ENCODE results near the gene CA5A. TPM values are rescaled to one million over a fixed set of nuclear protein-coding genes. Genes with fewer than 3 reads are reported as not detected.
A peak's percentile ranks its signal among the peaks of the same experiment; 100 is the strongest.

Gene CA5A
- total and polyA plus RNA-seq, 2 of the 13 experiments (the other 11 are each of a cell fraction or from before 2014, with no cell fraction given) = 66.8 to 106 TPM

DNA sequence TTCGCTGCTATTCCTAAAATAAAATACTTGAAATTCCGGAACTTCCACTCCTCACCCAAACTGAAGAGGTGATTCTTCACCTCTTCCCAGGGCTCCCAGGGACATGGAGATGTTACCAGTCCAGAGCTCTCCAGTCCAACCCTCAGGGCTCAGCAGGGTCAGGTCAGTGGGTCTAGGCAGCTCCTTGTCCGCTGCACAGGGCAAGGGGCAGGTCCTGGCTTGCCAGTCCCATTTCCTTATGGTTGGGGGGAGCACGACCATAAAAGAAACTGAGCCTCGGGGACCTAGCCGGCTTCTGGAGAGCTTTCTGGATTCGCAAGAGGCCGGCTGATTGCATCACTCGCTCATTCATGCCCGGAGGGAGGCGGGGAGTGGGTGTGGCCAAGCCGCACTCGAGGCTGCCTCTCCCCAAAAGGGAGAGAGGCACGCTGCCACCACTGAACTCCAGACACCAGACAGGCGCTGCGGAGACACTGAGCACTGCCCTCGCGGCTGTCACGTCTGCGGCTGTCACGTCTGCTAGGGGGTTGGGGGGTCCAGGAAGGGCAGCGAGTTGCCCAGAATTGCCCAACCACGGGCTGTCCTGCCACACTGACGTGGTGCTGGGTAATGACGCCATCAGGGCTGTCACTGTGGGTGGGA is 82.8 kb downstream of the CA5A start (continued):
- TF ChIP-seq, protein P1, sequence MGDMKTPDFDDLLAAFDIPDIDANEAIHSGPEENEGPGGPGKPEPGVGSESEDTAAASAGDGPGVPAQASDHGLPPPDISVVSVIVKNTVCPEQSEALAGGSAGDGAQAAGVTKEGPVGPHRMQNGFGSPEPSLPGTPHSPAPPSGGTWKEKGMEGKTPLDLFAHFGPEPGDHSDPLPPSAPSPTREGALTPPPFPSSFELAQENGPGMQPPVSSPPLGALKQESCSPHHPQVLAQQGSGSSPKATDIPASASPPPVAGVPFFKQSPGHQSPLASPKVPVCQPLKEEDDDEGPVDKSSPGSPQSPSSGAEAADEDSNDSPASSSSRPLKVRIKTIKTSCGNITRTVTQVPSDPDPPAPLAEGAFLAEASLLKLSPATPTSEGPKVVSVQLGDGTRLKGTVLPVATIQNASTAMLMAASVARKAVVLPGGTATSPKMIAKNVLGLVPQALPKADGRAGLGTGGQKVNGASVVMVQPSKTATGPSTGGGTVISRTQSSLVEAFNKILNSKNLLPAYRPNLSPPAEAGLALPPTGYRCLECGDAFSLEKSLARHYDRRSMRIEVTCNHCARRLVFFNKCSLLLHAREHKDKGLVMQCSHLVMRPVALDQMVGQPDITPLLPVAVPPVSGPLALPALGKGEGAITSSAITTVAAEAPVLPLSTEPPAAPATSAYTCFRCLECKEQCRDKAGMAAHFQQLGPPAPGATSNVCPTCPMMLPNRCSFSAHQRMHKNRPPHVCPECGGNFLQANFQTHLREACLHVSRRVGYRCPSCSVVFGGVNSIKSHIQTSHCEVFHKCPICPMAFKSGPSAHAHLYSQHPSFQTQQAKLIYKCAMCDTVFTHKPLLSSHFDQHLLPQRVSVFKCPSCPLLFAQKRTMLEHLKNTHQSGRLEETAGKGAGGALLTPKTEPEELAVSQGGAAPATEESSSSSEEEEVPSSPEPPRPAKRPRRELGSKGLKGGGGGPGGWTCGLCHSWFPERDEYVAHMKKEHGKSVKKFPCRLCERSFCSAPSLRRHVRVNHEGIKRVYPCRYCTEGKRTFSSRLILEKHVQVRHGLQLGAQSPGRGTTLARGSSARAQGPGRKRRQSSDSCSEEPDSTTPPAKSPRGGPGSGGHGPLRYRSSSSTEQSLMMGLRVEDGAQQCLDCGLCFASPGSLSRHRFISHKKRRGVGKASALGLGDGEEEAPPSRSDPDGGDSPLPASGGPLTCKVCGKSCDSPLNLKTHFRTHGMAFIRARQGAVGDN (CRISPR knock-in tag; IDR thresholded peaks at IDR 0.05) = peak; percentile 94
- TF ChIP-seq SIN3B (IDR thresholded peaks at IDR 0.05; ENCODE audit: low read length) (peak; percentile 35; the same call in 1 of the 2 replicates), RAD51 (IDR thresholded peaks at IDR 0.05; ENCODE audit: borderline replicate concordance) (no peak), REPIN1 (CRISPR knock-in tag; IDR thresholded peaks at IDR 0.05; ENCODE audit: borderline replicate concordance, low read depth) (peak; percentile 81), SKI (IDR thresholded peaks at IDR 0.05; ENCODE audit: partially characterized antibody) (peak; percentile 97), TBP (CRISPR knock-in tag; IDR thresholded peaks at IDR 0.05) (no peak), NFYC (CRISPR knock-in tag; IDR thresholded peaks at IDR 0.05) (no peak), LCORL (IDR thresholded peaks at IDR 0.05) (no peak), LCORL (CRISPR knock-in tag; IDR thresholded peaks at IDR 0.05) (peak; percentile 99), ARHGAP35 (CRISPR knock-in tag; IDR thresholded peaks at IDR 0.05; ENCODE audit: borderline replicate concordance) (no peak; the same call in 1 of the 2 replicates), KDM4B (CRISPR knock-in tag; IDR thresholded peaks at IDR 0.05) (peak; percentile 75; the same call in 1 of the 2 replicates), ZNF788 (CRISPR knock-in tag; IDR thresholded peaks at IDR 0.05; ENCODE audit: borderline replicate concordance) (peak; percentile 83; the same call in 1 of the 2 replicates), TEAD2 (CRISPR knock-in tag; IDR thresholded peaks at IDR 0.05) (no peak), DPF2 (CRISPR knock-in tag; IDR thresholded peaks at IDR 0.05; ENCODE audit: borderline replicate concordance, low read depth) (peak; percentile 79), KMT2B (CRISPR knock-in tag; IDR thresholded peaks at IDR 0.05) (0 out of 2 replicates have a peak, but pooled peaks have one; percentile 49)
- TF ChIP-seq, protein P2, sequence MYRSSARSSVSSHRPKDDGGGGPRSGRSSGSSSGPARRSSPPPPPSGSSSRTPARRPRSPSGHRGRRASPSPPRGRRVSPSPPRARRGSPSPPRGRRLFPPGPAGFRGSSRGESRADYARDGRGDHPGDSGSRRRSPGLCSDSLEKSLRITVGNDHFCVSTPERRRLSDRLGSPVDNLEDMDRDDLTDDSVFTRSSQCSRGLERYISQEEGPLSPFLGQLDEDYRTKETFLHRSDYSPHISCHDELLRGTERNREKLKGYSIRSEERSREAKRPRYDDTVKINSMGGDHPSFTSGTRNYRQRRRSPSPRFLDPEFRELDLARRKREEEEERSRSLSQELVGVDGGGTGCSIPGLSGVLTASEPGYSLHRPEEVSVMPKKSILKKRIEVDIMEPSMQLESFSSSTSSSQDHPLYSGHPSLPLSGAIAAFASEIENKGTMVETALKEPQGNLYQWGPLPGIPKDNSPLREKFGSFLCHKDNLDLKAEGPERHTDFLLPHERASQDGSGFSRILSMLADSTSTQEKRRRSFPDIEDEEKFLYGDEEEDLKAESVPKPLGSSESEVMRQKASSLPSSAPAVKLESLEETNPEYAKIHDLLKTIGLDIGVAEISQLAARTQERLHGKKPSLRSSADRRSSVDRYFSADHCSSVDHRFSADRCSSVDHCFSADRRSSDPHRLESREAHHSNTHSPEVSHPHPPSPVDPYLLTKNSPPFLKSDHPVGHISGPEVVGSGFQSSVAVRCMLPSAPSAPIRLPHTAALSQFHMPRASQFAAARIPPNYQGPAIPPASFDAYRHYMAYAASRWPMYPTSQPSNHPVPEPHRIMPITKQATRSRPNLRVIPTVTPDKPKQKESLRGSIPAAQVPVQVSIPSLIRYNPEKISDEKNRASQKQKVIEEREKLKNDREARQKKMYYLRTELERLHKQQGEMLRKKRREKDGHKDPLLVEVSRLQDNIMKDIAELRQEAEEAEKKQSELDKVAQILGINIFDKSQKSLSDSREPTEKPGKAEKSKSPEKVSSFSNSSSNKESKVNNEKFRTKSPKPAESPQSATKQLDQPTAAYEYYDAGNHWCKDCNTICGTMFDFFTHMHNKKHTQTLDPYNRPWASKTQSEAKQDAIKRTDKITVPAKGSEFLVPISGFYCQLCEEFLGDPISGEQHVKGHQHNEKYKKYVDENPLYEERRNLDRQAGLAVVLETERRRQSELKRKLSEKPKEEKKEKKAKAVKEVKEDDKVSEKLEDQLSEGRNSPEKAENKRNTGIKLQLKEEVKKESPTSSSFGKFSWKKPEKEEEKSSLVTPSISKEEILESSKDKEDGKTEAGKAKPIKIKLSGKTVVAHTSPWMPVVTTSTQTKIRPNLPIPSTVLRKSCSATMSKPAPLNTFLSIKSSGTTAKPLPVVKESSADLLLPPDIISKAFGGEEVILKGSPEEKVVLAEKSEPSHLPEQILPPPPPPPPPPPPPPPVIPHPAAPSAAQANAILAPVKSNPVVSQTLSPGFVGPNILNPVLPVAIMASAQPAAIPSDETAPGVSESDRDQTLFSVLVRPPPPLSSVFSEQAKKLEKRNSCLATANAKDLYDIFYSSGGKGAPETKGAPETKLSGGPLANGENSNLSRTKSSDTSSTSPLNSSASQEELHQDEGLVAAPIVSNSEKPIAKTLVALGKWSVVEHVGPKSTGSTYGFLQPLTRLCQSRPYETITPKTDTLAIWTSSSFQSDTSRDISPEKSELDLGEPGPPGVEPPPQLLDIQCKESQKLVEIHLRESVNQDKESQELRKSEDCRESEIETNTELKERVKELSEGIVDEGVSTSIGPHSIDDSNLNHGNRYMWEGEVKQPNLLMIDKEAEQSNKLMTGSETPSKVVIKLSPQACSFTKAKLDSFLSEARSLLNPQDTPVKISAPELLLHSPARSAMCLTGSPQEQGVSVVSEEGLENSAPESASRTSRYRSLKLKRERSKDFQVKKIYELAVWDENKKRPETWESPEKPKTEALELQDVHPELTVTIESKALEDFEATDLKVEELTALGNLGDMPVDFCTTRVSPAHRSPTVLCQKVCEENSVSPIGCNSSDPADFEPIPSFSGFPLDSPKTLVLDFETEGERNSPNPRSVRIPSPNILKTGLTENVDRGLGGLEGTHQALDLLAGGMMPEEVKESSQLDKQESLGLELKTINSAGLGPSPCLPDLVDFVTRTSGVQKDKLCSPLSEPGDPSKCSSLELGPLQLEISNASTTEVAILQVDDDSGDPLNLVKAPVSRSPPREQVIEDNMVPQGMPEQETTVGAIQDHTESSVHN (CRISPR knock-in tag; IDR thresholded peaks at IDR 0.05) = peak; percentile 90; the same call in 1 of the 2 replicates
- TF ChIP-seq, protein P3, sequence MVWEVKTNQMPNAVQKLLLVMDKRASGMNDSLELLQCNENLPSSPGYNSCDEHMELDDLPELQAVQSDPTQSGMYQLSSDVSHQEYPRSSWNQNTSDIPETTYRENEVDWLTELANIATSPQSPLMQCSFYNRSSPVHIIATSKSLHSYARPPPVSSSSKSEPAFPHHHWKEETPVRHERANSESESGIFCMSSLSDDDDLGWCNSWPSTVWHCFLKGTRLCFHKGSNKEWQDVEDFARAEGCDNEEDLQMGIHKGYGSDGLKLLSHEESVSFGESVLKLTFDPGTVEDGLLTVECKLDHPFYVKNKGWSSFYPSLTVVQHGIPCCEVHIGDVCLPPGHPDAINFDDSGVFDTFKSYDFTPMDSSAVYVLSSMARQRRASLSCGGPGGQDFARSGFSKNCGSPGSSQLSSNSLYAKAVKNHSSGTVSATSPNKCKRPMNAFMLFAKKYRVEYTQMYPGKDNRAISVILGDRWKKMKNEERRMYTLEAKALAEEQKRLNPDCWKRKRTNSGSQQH (CRISPR knock-in tag; IDR thresholded peaks at IDR 0.05; ENCODE audit: low read depth) = peak; percentile 90
